GM06990 (cell line): ENCODE measurements around the gene CHADL.
"Not testable (repeated sequence)": the region's sequence is repeated elsewhere in the genome, so short reads cannot be mapped to it uniquely, and the experiment has no call there.

ENCODE experiments used
- DNase-seq: peaks from one replicate; pipeline ENCODE4 v3.0.0-alpha.2; 2011; ENCODE audit not compliant: insufficient read length; ENCODE audit errors: extremely low read depth
- H3K27me3 ChIP-seq: replicated peaks from 2 replicates; pipeline ENCODE4 v1.6.0; 2011; ENCODE audit warnings: low read length; ENCODE audit not compliant: control insufficient read depth, insufficient read depth
- H3K36me3 ChIP-seq: 2 replicates; pipeline ENCODE4 v1.5.1; 2011; ENCODE audit warnings: low read length; ENCODE audit not compliant: control insufficient read depth, insufficient read depth
- H3K4me3 ChIP-seq: replicated peaks from 2 replicates; pipeline ENCODE4 v1.5.1; 2011; ENCODE audit warnings: low read depth, mild to moderate bottlenecking, control low read depth, low read length
- CTCF ChIP-seq: IDR thresholded peaks from 2 replicates; pipeline ENCODE4 v1.5.1; 2011; ENCODE audit warnings: low read length, control low read depth, mild to moderate bottlenecking, inconsistent platforms; ENCODE audit not compliant: insufficient read depth, poor library complexity, severe bottlenecking

Gene CHADL

GRCh38 chr22:41181349-41182241 is 59.1 kb downstream of the CHADL start:
- Histone ChIP-seq H3K4me3 (no peak overlapping the region), H3K36me3 (peaks cover 22% of the 10 kb centered on the region), H3K27me3 (no peaks in the 10 kb centered on the region)
- TF ChIP-seq CTCF = no peak
- DNase-seq = no peak

- no peak for TF ChIP-seq CTCF
- no peak for DNase-seq
- Histone ChIP-seq H3K36me3 (peaks cover 29% of the 10 kb centered on the region), H3K4me3 (no peak overlapping the region), H3K27me3 (no peaks in the 10 kb centered on the region)
Observed at GRCh38 chr22:41180926-41181325, 59.8 kb downstream of the CHADL start.

- H3K36me3 ChIP-seq = peaks cover 33% of the 10 kb centered on the region
- DNase-seq = not testable (repeated sequence)
Observed at GRCh38 chr22:41180362-41180761, 60.4 kb downstream of the CHADL start.

More at GRCh38 chr22:41180362-41180761, 60.4 kb downstream of the CHADL start:
- not testable (repeated sequence) for H3K27me3 ChIP-seq, H3K4me3 ChIP-seq
